Activated naive CD4-positive, alpha-beta T cell treated with anti-CD3 and anti-CD28 coated beads, Interleukin-2, amount 50 U/mL, for 24 hours (primary cell): ENCODE data around the gene TBX3.

Source experiments
- H3K27ac Mint-ChIP-seq: one replicate; pipeline ENCODE4 v1.8.0; 2021; ENCODE audit warnings: mild to moderate bottlenecking, mixed read lengths
- H3K27me3 Mint-ChIP-seq: one replicate; pipeline ENCODE4 v1.8.0; 2021; ENCODE audit warnings: mixed read lengths
- H3K36me3 Mint-ChIP-seq: one replicate; pipeline ENCODE4 v1.8.0; 2021; ENCODE audit warnings: mixed read lengths
- H3K4me1 Mint-ChIP-seq: one replicate; pipeline ENCODE4 v1.8.0; 2021; ENCODE audit warnings: mixed read lengths
- H3K4me3 Mint-ChIP-seq: one replicate; pipeline ENCODE4 v1.8.0; 2021; ENCODE audit warnings: mild to moderate bottlenecking, mixed read lengths
- H3K9me3 Mint-ChIP-seq: one replicate; pipeline ENCODE4 v1.8.0; 2021; ENCODE audit warnings: mixed read lengths

Gene TBX3

GRCh38 chr12:114700392-114701103, 16.6 kb upstream of the TBX3 start:
- Mint-ChIP-seq H3K4me3 (no peak overlapping the region), H3K27ac (no peak overlapping the region), H3K4me1 (no peaks in the 10 kb centered on the region), H3K36me3 (no peaks in the 10 kb centered on the region), H3K27me3 (peaks cover 50% of the 10 kb centered on the region), H3K9me3 (no peaks in the 10 kb centered on the region)

GRCh38 chr12:114698566-114699163, 14.7 kb upstream of the TBX3 start:
- Mint-ChIP-seq H3K27ac (no peak overlapping the region), H3K4me1 (no peaks in the 10 kb centered on the region), H3K27me3 (peaks cover 65% of the 10 kb centered on the region), H3K9me3 (no peaks in the 10 kb centered on the region), H3K36me3 (no peaks in the 10 kb centered on the region), H3K4me3 (no peak overlapping the region)

DNA sequence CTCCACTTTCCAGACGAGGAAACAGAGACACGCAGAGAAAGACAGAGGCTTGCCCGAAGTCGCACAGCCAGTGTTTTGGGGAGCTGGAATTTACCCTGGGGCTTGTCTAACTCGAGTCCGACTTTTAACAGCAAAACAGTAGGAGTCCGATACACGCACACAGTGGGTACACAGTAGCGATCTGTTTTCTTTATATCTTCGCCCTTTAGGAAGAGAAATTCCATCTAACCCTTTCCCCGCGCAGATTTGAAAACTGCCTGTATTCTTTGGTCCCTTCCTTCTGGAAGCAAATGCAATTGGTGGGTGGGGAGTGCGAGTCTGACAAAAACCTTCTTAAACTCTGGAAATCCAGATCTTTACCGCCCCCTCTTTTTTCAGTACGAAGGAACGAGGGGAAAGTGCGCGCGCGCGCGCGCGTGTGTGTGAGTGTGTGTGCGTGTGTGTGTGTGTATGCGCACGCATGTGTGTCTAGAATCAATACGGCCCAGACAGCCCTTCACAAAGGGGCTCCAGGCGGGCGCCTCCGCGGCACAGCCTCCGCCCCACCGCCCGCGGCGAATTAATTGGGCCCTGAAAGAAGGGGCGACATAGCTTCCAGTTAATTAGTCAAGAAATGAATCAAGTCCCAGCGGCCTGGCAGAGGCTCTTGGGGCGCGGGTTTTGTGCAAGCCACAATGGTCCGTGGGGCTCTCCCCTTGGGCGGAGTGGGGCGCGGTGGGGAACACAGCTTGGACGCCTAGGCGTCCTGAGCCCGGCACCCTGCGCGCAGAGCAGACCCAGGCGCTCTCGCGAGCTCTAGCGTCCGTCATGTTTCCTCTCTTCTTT, 14.0 kb upstream of the TBX3 start:
- Mint-ChIP-seq H3K27me3 (peaks cover 65% of the 10 kb centered on the region), H3K36me3 (no peaks in the 10 kb centered on the region), H3K9me3 (no peaks in the 10 kb centered on the region), H3K4me1 (no peaks in the 10 kb centered on the region), H3K27ac (no peak overlapping the region), H3K4me3 (no peak overlapping the region)

DNA sequence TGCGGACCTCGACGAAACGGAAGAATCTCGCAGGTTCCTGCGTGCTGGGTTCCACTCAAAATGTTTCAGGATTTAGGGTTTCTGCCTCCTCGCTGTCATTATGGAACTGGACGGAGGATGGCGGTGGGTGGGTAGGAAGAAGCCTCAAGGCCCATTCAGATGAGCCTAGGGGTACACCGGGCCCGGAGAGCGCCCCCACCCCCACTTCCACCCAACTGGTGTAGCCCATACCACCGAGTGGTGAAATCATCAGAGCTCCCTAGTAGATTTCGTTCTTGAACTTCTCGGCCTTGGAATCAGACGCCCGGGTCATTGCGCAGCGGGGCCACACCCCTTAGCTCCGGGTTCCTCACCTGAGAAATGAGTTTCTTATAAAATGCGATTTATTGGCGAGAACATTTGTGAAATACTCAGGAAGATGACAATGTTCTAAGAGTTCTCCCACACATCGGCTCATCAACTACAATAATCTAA, 13.3 kb upstream of the TBX3 start:
- H3K27me3 Mint-ChIP-seq, result peaks cover 64% of the 10 kb centered on the region
- no peak overlapping the region for H3K4me3 Mint-ChIP-seq
- no peaks in the 10 kb centered on the region for H3K9me3 Mint-ChIP-seq
- no peak overlapping the region for H3K27ac Mint-ChIP-seq
- H3K4me1 Mint-ChIP-seq, result no peaks in the 10 kb centered on the region
- H3K36me3 Mint-ChIP-seq, result no peaks in the 10 kb centered on the region

- Mint-ChIP-seq H3K4me3 (no peak overlapping the region), H3K27me3 (peaks cover 64% of the 10 kb centered on the region), H3K4me1 (no peaks in the 10 kb centered on the region), H3K9me3 (no peaks in the 10 kb centered on the region), H3K36me3 (no peaks in the 10 kb centered on the region), H3K27ac (no peak overlapping the region)
Observed at GRCh38 chr12:114696443-114697242, 12.7 kb upstream of the TBX3 start.

DNA sequence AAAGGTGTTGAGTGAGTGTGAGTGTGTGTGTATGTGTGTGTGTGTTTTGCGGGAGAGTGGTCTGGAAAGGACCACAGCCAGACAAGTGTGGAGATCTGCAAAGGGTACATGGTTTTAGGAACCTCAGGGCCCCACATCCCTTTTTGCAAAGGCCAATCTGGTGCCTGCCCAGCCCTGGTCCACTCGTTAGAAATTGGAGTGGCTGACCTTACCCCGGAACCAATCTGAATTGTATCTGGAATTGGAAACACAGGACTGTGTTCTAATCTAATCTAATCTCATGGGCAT, 11.3 kb upstream of the TBX3 start:
- Mint-ChIP-seq H3K27me3 (peaks cover 67% of the 10 kb centered on the region), H3K4me3 (no peak overlapping the region), H3K4me1 (no peaks in the 10 kb centered on the region), H3K27ac (no peak overlapping the region), H3K36me3 (no peaks in the 10 kb centered on the region), H3K9me3 (no peaks in the 10 kb centered on the region)

DNA sequence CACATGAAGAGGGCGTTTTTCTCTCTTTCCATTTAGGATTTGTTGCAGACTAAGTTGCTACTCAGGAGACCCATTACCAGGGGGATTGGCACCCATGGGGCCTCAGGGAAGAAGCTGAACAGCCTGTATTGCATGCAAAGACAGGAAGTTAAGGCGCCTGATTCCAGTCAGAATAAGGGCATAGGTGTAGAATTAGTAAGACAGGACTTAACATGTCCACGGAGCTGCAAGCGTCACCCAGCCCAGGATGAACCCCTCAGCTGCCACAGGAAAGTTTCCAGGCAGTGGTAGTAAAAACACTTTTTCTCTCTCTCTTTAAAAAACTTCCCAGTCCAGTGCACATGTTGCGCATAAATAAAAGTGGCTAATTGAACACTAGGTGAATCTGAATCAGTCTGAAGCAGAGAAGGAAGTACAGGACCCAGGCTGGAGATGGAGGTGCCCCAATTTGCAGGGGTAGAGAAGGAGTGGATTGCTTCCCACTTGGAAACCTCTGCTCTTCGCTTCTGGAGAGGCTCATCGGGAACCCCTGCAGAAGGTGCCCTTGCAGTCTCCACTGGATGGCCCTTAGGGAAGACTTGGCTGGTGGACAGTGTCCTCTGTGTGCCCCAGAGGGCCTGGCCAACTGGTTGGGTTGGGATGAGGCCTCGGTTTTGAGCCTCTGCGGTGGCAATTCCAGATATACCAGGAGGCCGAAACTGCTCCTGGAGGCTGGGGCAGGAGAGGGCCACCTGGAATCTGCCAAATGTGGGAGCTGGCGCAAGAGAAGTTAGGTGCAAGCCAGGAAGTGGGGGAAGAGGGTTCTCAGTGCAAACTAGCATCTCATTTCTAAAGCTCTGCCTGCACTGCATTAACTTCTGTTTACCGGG, 10.7 kb upstream of the TBX3 start:
- Mint-ChIP-seq H3K27ac (no peak overlapping the region), H3K27me3 (peaks cover 68% of the 10 kb centered on the region), H3K36me3 (no peaks in the 10 kb centered on the region), H3K9me3 (no peaks in the 10 kb centered on the region), H3K4me1 (no peaks in the 10 kb centered on the region), H3K4me3 (no peak overlapping the region)

DNA sequence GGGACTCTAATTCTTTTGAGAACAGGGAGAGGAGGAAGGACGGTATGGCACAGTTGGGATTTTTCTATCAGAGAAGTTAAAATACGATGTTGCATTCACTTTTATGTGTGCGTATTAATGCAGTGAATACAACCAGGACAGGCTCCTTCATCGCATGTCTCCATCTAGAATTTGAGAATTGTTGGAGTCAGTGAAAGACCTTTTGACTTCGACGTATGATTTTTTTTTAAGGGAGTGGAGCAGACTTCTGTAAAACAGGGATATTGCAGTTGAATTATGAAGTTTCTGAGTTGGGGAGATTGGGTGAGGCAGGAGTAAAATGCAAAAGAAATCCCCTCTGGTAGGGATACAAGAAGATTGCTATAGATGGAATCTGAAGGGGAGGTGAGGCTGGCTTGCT, 9.6 kb upstream of the TBX3 start:
- H3K9me3 Mint-ChIP-seq, result no peaks in the 10 kb centered on the region
- H3K4me3 Mint-ChIP-seq, result no peak overlapping the region
- H3K36me3 Mint-ChIP-seq, result no peaks in the 10 kb centered on the region
- peaks cover 5% of the 10 kb centered on the region for H3K4me1 Mint-ChIP-seq
- no peak overlapping the region for H3K27ac Mint-ChIP-seq
- peaks cover 72% of the 10 kb centered on the region for H3K27me3 Mint-ChIP-seq

- Mint-ChIP-seq H3K27me3 (peaks cover 75% of the 10 kb centered on the region), H3K36me3 (no peaks in the 10 kb centered on the region), H3K9me3 (no peaks in the 10 kb centered on the region), H3K27ac (no peak overlapping the region), H3K4me3 (no peak overlapping the region), H3K4me1 (peaks cover 5% of the 10 kb centered on the region)
Observed at GRCh38 chr12:114693059-114693531, 9.1 kb upstream of the TBX3 start.

DNA sequence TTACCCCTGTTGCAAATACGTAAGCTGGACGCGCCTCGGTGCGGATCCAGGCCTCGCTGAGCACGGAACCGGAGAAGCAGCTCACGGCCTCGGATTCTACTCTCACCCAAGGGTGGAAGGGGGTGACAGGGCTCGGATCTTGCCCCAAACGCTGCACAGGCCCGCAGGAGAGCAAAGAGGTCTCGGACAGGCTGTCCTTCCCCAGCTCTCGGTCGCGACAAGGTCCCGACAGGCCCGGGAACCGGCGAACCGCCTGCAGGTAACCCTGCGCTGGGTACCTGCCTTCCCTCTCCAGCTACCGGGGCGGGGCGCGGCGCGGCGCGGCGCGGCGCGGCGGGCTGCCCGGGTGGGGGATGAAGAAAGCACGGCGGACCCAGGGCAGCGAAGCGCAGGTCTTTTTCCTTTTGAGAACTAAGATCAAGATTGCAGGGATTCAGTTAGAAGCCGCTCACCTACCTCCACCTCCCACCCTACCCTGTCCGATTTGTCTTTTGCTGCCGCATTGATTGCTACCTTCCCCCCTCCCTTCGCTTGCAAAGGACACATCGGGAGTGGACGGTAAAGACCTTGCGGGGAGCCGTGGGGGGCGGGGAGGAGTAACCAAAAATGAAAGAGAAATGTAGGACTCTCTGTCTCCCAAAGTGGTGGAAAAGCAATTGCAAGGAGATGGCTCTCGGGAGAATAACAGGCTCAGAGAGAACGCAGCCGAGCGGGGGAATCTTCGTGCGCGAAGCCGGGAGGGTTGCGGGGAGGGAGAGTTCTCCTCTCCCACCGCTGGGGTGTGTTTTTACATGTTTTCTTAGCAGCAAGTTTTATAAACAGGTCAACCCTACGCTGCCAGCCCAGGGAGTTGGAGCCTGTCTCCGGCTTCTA, 8.4 kb upstream of the TBX3 start:
- H3K36me3 Mint-ChIP-seq, result no peaks in the 10 kb centered on the region
- H3K27ac Mint-ChIP-seq, result no peak overlapping the region
- peaks cover 5% of the 10 kb centered on the region for H3K4me1 Mint-ChIP-seq
- H3K4me3 Mint-ChIP-seq, result no peak overlapping the region
- no peaks in the 10 kb centered on the region for H3K9me3 Mint-ChIP-seq
- H3K27me3 Mint-ChIP-seq, result peaks cover 72% of the 10 kb centered on the region

GRCh38 chr12:114691763-114692185, 7.8 kb upstream of the TBX3 start:
- no peak overlapping the region for H3K27ac Mint-ChIP-seq
- H3K36me3 Mint-ChIP-seq, result no peaks in the 10 kb centered on the region
- peaks cover 71% of the 10 kb centered on the region for H3K27me3 Mint-ChIP-seq
- no peak overlapping the region for H3K4me3 Mint-ChIP-seq
- peaks cover 5% of the 10 kb centered on the region for H3K4me1 Mint-ChIP-seq
- H3K9me3 Mint-ChIP-seq, result no peaks in the 10 kb centered on the region

DNA sequence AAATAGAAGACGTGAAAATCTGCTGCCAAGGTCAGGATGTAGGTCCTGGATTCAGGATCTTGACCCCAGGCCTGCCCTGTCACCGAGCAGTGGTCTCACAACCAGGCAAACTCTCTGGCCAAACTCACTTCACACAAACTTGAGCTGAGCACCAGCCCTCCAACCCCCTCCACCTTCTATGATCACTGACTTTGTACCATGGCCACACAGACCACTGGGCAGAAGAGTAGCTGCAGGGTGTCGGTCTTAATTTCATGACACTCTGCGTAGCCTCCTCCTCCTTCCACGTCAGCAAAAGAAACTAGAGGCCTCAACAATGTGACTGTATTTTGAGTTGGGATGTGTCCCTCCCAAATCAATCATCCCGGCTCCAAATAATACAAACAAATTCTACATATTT, 7.2 kb upstream of the TBX3 start:
- Mint-ChIP-seq H3K4me1 (peaks cover 11% of the 10 kb centered on the region), H3K27me3 (peaks cover 73% of the 10 kb centered on the region), H3K4me3 (no peak overlapping the region), H3K27ac (no peak overlapping the region), H3K36me3 (no peaks in the 10 kb centered on the region), H3K9me3 (no peaks in the 10 kb centered on the region)

DNA sequence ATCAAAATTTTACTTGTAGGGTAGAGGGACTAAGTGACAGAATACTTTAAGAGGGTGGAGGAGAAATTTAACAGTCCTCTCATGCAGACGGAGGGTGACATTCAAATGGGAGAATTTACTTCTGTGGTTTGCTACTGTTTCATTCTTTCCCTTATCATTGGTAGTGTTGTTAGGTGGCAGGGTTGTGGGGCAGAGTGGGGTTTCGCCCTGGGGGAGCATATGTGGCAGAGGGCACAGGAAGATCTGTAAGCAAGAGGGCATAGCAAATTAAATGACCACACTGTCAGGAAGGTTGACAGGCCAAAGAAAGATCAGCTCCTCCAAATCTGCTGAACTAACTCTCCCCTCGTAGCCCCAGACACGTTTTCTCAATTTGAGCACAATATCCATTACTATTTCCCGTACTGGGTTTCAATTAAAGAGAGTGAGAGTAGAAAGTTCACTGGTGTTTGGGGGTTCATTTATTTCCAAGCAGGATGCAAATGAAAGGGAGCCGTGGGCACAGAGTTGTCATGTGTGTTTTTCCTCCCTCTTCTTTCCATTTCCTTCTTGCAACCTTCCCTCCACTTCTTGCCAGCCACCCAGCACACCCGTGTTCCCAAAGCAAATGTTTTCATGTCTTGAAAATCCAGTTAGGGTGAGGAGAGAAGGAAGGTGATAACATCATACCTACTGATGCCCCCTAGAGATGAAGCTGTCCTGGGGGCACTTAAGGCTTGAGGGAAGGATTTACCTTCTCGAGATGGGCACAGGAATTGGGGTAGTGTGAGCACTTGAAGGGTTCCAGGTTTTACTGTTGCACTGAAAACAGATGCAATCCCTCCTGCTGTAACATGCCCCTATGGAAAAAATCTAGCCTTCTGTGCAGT, 6.5 kb upstream of the TBX3 start:
- Mint-ChIP-seq H3K36me3 (no peaks in the 10 kb centered on the region), H3K27me3 (peaks cover 74% of the 10 kb centered on the region), H3K27ac (no peak overlapping the region), H3K4me3 (no peak overlapping the region), H3K9me3 (no peaks in the 10 kb centered on the region), H3K4me1 (peaks cover 15% of the 10 kb centered on the region)
